ENCODE data around the gene ETFB.

Gene ETFB

DNA sequence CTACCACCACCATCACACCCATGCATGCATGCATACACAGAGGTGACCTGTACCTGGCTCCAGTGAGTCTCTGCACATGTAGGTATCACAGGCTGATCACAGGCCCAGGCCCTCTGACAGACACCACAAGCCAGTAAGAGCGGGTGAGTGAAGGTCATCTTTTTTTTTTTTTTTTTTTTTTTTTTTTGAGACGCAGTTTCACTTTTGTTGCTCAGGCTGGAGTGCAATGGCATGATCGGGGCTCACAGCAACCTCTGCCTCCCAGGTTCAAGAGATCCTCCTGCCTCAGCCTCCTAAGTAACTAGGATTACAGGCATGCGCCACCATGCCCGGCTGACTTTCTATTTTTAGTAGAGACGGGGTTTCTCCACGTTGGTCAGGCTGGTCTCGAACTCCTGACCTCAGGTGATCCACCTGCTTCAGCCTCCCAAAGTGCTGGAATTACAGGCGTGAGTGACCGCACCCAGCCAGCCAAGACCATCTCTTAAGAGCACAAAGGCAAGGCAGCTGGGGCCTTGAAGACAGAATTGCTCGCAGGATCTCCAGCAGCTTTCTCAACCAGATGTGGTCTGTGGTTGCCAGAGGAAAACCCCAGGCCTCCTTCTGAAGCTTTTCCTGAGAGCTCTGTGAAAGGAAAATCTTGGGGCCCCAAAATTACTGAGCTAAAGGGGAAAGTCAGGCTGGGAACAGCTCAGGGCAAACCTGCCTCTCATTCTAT, 9.5 kb upstream of the ETFB start:
- Histone ChIP-seq H3K27ac (ENCODE audit: low read depth, low read length) (no peak overlapping the region), H3K4me1 (ENCODE audit: control insufficient read depth in 5 of 5, insufficient read depth in 5 of 5, low read length in 5 of 5) (peaks cover 0 to 6% (median 0%) of the 10 kb centered on the region in 5 donors), H3K9ac (ENCODE audit: low read length in 5 of 5) (no peak overlapping the region), H3K9me3 (ENCODE audit: control insufficient read depth in 5 of 5, low read length in 5 of 5) (no peaks in the 10 kb centered on the region), H3K4me3 (ENCODE audit: low read depth in 1 of 5, low read length in 5 of 5) (no peak overlapping the region), H3K27me3 (ENCODE audit: control insufficient read depth in 5 of 5, insufficient read depth in 4 of 5, low read length in 5 of 5) (no peaks in the 10 kb centered on the region), H3K36me3 (ENCODE audit: control insufficient read depth in 5 of 5, insufficient read depth in 5 of 5, low read length in 5 of 5) (no peaks in the 10 kb centered on the region)

DNA sequence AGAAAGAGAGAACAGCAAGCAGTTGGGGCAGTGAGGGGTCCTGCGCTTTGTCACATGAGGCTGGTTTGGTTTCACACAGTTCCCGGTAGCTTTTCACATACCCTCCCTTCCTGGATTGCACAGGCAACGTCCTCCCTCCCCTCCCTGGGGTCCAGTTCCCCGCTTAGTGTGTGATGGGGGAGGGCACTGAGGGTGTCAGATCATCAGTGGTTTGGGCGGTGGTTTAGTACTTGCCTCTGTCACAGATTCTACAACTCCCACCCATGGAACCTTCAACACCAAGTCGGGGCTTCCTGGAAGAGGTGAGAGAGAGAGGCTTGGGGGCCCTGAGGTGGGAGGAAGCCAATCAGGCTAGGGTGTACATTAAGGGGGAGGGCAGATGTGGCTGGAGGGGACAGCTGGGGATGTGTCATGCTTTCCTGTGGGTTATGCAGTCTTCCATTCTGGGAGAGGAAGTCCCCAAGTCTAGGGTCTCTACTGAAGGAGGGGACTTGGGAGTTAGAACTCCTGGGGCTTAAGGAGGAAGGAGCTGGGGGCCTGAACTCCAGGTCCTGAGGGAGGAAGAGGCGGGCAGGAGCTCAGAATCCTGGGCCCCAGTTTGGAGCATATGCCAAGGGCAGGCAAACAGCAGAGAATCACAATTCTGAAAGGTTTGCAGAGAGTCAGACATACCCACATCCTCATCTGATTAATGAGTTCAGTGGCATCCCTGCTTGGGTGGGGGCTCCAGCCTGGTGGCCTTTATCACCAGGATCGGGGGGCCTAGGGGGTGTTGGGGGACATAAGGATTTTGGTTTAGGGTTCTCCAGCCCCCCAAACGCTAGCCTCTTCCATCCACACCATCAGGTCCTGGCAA, 6.7 kb upstream of the ETFB start, which contains the start of gene NKG7:
Gene NKG7 (minus strand): TSS at position 6 of the 856 bp plus-strand sequence. CDS start 119 bp downstream, outside the sequence.
- Histone ChIP-seq H3K4me1 (ENCODE audit: control insufficient read depth in 5 of 5, insufficient read depth in 5 of 5, low read length in 5 of 5) (peaks cover 0 to 13% (median 7%) of the 10 kb centered on the region in 5 donors), H3K9ac (ENCODE audit: low read length in 5 of 5) (no peak within 1 kb of the TSS), H3K36me3 (ENCODE audit: control insufficient read depth in 5 of 5, insufficient read depth in 5 of 5, low read length in 5 of 5) (no peaks in the 10 kb centered on the region), H3K4me3 (ENCODE audit: low read depth in 1 of 5, low read length in 5 of 5) (peak within 1 kb of the TSS in 2 of 5 donors; percentile 21 to 22), H3K27ac (ENCODE audit: low read depth, low read length) (no peak within 1 kb of the TSS), H3K9me3 (ENCODE audit: control insufficient read depth in 5 of 5, low read length in 5 of 5) (no peaks in the 10 kb centered on the region), H3K27me3 (ENCODE audit: control insufficient read depth in 5 of 5, insufficient read depth in 4 of 5, low read length in 5 of 5) (no peaks in the 10 kb centered on the region)

GRCh38 chr19:51372021-51372648, 5.9 kb upstream of the ETFB start:
- H3K4me1 ChIP-seq (ENCODE audit: control insufficient read depth in 5 of 5, insufficient read depth in 5 of 5, low read length in 5 of 5): peaks cover 0 to 19% (median 9%) of the 10 kb centered on the region in 5 donors
- peak overlapping the region in 2 of 5 donors; percentile 21 to 22 for H3K4me3 ChIP-seq (ENCODE audit: low read depth in 1 of 5, low read length in 5 of 5)
- H3K27me3 ChIP-seq (ENCODE audit: control insufficient read depth in 5 of 5, insufficient read depth in 4 of 5, low read length in 5 of 5): no peaks in the 10 kb centered on the region
- H3K9ac ChIP-seq (ENCODE audit: low read length in 5 of 5): no peak overlapping the region
- no peaks in the 10 kb centered on the region for H3K36me3 ChIP-seq (ENCODE audit: control insufficient read depth in 5 of 5, insufficient read depth in 5 of 5, low read length in 5 of 5)
- no peak overlapping the region for H3K27ac ChIP-seq (ENCODE audit: low read depth, low read length)
- no peaks in the 10 kb centered on the region for H3K9me3 ChIP-seq (ENCODE audit: control insufficient read depth in 5 of 5, low read length in 5 of 5)

DNA sequence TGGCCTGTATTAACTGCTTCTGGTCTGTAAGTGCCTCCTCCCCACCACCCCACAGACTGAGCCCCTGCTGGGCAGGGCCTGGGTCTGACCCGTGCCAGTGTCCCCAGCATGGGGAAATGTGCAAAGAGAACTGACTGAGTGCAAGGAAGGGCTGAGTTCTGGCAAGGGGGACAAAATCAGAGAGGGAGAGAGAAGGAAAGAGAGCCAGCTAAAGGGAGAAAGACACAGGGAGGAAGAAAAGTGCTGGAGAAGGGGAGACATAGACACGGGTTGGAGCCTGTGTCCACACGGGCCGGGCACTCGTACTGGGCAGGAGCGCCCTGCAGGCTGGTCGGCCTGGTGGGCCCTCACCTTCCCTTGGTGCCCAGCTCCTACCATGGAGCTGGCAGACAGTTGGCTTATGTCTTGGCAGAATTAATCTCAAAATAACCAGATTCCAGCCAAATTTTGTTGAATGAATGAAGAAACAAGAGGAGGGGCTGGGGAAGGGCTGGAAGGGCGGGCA, 5.0 kb upstream of the ETFB start:
- Histone ChIP-seq H3K9me3 (ENCODE audit: control insufficient read depth in 5 of 5, low read length in 5 of 5) (no peaks in the 10 kb centered on the region), H3K4me3 (ENCODE audit: low read depth in 1 of 5, low read length in 5 of 5) (peak overlapping the region in 1 of 5 donors; percentile 21), H3K27ac (ENCODE audit: low read depth, low read length) (no peak overlapping the region), H3K36me3 (ENCODE audit: control insufficient read depth in 5 of 5, insufficient read depth in 5 of 5, low read length in 5 of 5) (no peaks in the 10 kb centered on the region), H3K9ac (ENCODE audit: low read length in 5 of 5) (no peak overlapping the region), H3K4me1 (ENCODE audit: control insufficient read depth in 5 of 5, insufficient read depth in 5 of 5, low read length in 5 of 5) (peaks cover 0 to 26% (median 15%) of the 10 kb centered on the region in 5 donors), H3K27me3 (ENCODE audit: control insufficient read depth in 5 of 5, insufficient read depth in 4 of 5, low read length in 5 of 5) (no peaks in the 10 kb centered on the region)

DNA sequence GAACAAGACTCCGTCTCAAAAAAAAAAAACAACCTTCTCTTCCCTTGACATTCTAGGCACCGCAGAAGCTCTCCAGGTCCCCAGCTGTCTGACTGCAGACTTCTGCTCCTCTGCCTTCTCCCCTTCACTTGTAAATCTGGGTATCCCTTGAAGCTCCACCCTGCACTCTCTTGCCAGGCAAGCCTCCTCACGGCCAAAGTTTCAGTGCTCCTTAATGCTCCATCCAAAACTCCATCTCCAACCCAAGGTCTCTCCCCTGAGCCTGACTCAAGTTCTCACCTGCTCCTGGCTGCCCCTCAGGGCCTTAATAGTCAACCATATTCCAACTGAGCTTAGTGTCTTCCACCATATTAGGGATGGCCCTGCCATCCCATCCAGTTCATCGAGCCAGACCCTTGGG, 4.0 kb upstream of the ETFB start:
- no peak overlapping the region for H3K4me3 ChIP-seq (ENCODE audit: low read depth in 1 of 5, low read length in 5 of 5)
- no peak overlapping the region for H3K9ac ChIP-seq (ENCODE audit: low read length in 5 of 5)
- no peak overlapping the region for H3K27ac ChIP-seq (ENCODE audit: low read depth, low read length)

GRCh38 chr19:51368366-51369282, 2.4 kb upstream of the ETFB start, which contains the start of gene CLDND2:
TSS of gene CLDND2 (minus strand) at chr19:51369003. CDS start at chr19:51368577, 426 bp downstream.
- Histone ChIP-seq H3K27me3 (ENCODE audit: control insufficient read depth in 5 of 5, insufficient read depth in 4 of 5, low read length in 5 of 5) (no peaks in the 10 kb centered on the region), H3K27ac (ENCODE audit: low read depth, low read length) (peak within 1 kb of the TSS; percentile 93), H3K4me3 (ENCODE audit: low read depth in 1 of 5, low read length in 5 of 5) (peak within 1 kb of the TSS in 4 of 5 donors; percentile 86 to 92 (median 89)), H3K36me3 (ENCODE audit: control insufficient read depth in 5 of 5, insufficient read depth in 5 of 5, low read length in 5 of 5) (no peaks in the 10 kb centered on the region), H3K9me3 (ENCODE audit: control insufficient read depth in 5 of 5, low read length in 5 of 5) (no peaks in the 10 kb centered on the region), H3K9ac (ENCODE audit: low read length in 5 of 5) (peak within 1 kb of the TSS in 4 of 5 donors; percentile 51 to 85 (median 73)), H3K4me1 (ENCODE audit: control insufficient read depth in 5 of 5, insufficient read depth in 5 of 5, low read length in 5 of 5) (peaks cover 4 to 51% (median 35%) of the 10 kb centered on the region in 5 donors)

More for the DNA sequence above, 4.0 kb upstream of the ETFB start:
- Histone ChIP-seq H3K9me3 (ENCODE audit: control insufficient read depth in 5 of 5, low read length in 5 of 5) (no peaks in the 10 kb centered on the region), H3K27me3 (ENCODE audit: control insufficient read depth in 5 of 5, insufficient read depth in 4 of 5, low read length in 5 of 5) (no peaks in the 10 kb centered on the region), H3K4me1 (ENCODE audit: control insufficient read depth in 5 of 5, insufficient read depth in 5 of 5, low read length in 5 of 5) (peaks cover 2 to 35% (median 24%) of the 10 kb centered on the region in 5 donors), H3K36me3 (ENCODE audit: control insufficient read depth in 5 of 5, insufficient read depth in 5 of 5, low read length in 5 of 5) (no peaks in the 10 kb centered on the region)

GRCh38 chr19:51367565-51368365, 1.6 kb upstream of the ETFB start:
- peak overlapping the region; percentile 86 to 96 (median 91) for H3K4me3 ChIP-seq (ENCODE audit: low read depth in 1 of 5, low read length in 5 of 5)
- H3K9ac ChIP-seq (ENCODE audit: low read length in 5 of 5): peak overlapping the region in 4 of 5 donors; percentile 69 to 85 (median 81)
- peaks cover 4 to 53% (median 39%) of the 10 kb centered on the region in 5 donors for H3K4me1 ChIP-seq (ENCODE audit: control insufficient read depth in 5 of 5, insufficient read depth in 5 of 5, low read length in 5 of 5)
- H3K9me3 ChIP-seq (ENCODE audit: control insufficient read depth in 5 of 5, low read length in 5 of 5): no peaks in the 10 kb centered on the region
- peak overlapping the region; percentile 93 for H3K27ac ChIP-seq (ENCODE audit: low read depth, low read length)
- no peaks in the 10 kb centered on the region for H3K36me3 ChIP-seq (ENCODE audit: control insufficient read depth in 5 of 5, insufficient read depth in 5 of 5, low read length in 5 of 5)
- no peaks in the 10 kb centered on the region for H3K27me3 ChIP-seq (ENCODE audit: control insufficient read depth in 5 of 5, insufficient read depth in 4 of 5, low read length in 5 of 5)

- H3K27ac ChIP-seq (ENCODE audit: low read depth, low read length): peak overlapping the region; percentile 93
- no peaks in the 10 kb centered on the region for H3K36me3 ChIP-seq (ENCODE audit: control insufficient read depth in 5 of 5, insufficient read depth in 5 of 5, low read length in 5 of 5)
- no peaks in the 10 kb centered on the region for H3K9me3 ChIP-seq (ENCODE audit: control insufficient read depth in 5 of 5, low read length in 5 of 5)
- no peaks in the 10 kb centered on the region for H3K27me3 ChIP-seq (ENCODE audit: control insufficient read depth in 5 of 5, insufficient read depth in 4 of 5, low read length in 5 of 5)
- H3K4me1 ChIP-seq (ENCODE audit: control insufficient read depth in 5 of 5, insufficient read depth in 5 of 5, low read length in 5 of 5): peaks cover 4 to 54% (median 42%) of the 10 kb centered on the region in 5 donors
- peak overlapping the region; percentile 86 to 96 (median 91) for H3K4me3 ChIP-seq (ENCODE audit: low read depth in 1 of 5, low read length in 5 of 5)
- H3K9ac ChIP-seq (ENCODE audit: low read length in 5 of 5): peak overlapping the region; percentile 69 to 85 (median 82)
These were observed 1.0 kb upstream of the ETFB start for GRCh38 chr19:51367255-51367564.
